Endothelial cell (in vitro differentiated cells): Measurements from ENCODE around the gene VTN. TPM values are rescaled to one million over a fixed set of nuclear protein-coding genes. Genes with fewer than 3 reads are reported as not detected.
A peak's percentile ranks its signal among the peaks of the same experiment; 100 is the strongest.

Experiments used
- DNase-seq: peaks from one replicate; pipeline ENCODE4 v3.0.0; 2021; ENCODE audit warnings: low spot score
- H3K27ac Mint-ChIP-seq: one replicate; pipeline ENCODE4 v1.8.0; 2021; ENCODE audit warnings: mixed read lengths, inconsistent platforms; ENCODE audit not compliant: unreplicated experiment
- H3K27me3 Mint-ChIP-seq: one replicate; pipeline ENCODE4 v1.8.0; 2021; ENCODE audit warnings: mild to moderate bottlenecking, moderate library complexity, mixed read lengths, inconsistent platforms; ENCODE audit not compliant: unreplicated experiment
- H3K36me3 Mint-ChIP-seq: one replicate; pipeline ENCODE4 v1.8.0; 2021; ENCODE audit warnings: mild to moderate bottlenecking, low read depth, mixed read lengths, inconsistent platforms; ENCODE audit not compliant: unreplicated experiment
- H3K4me1 Mint-ChIP-seq: one replicate; pipeline ENCODE4 v1.8.0; 2021; ENCODE audit warnings: mild to moderate bottlenecking, mixed read lengths, inconsistent platforms; ENCODE audit not compliant: unreplicated experiment
- H3K4me3 Mint-ChIP-seq: one replicate; pipeline ENCODE4 v1.8.0; 2021; ENCODE audit warnings: mild to moderate bottlenecking, mixed read lengths, inconsistent platforms; ENCODE audit not compliant: unreplicated experiment
- H3K9me3 Mint-ChIP-seq: one replicate; pipeline ENCODE4 v1.8.0; 2021; ENCODE audit warnings: mixed read lengths, inconsistent platforms; ENCODE audit not compliant: unreplicated experiment
- total RNA-seq: library from RNA; stranded (reverse); fragmentation: NEBNext Ultra II Directional; extraction: Animal tissue kit (Norgen Biotek cat#: 25700); gene quantifications from one replicate; pipeline ENCODE4 v1.2.1, GENCODE V29; 2021; ENCODE audit not compliant: unreplicated experiment
- TF ChIP-seq, protein P1 (sequence below): fragments of 200-600 bp; sonication (generic); IDR thresholded peaks from one replicate; pipeline ENCODE4 v1.5.0; 2021; ENCODE audit warnings: antibody characterized with exemption; ENCODE audit not compliant: unreplicated experiment

The VTN gene
- total RNA-seq, 1 donor from 2014 or later: not detected

DNA sequence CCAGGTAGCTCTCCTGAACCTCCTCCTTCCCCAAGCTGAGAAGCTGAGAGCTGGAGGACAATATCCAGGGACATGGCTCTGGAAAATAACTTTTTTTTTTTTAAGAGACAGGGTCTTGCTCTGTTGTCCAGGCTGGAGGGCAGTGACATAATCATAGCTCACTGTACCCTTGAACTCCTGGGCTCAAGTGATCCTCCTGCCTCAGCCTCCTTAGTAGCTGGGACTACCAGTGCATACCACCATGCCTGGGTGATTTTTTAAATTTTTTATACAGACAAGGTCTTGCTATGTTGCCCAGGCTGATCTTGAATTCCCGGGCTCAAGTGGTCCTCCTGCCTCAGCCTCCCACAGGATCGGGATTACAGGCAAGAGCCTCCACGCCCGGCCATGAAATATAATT lies 29.7 kb upstream of the VTN start:
- H3K4me1 Mint-ChIP-seq: peaks cover 52% of the 10 kb centered on the region
- peaks cover 12% of the 10 kb centered on the region for H3K36me3 Mint-ChIP-seq
- H3K9me3 Mint-ChIP-seq: no peaks in the 10 kb centered on the region
- no peak overlapping the region for H3K27ac Mint-ChIP-seq
- DNase-seq: no peak
- TF ChIP-seq, protein P1, sequence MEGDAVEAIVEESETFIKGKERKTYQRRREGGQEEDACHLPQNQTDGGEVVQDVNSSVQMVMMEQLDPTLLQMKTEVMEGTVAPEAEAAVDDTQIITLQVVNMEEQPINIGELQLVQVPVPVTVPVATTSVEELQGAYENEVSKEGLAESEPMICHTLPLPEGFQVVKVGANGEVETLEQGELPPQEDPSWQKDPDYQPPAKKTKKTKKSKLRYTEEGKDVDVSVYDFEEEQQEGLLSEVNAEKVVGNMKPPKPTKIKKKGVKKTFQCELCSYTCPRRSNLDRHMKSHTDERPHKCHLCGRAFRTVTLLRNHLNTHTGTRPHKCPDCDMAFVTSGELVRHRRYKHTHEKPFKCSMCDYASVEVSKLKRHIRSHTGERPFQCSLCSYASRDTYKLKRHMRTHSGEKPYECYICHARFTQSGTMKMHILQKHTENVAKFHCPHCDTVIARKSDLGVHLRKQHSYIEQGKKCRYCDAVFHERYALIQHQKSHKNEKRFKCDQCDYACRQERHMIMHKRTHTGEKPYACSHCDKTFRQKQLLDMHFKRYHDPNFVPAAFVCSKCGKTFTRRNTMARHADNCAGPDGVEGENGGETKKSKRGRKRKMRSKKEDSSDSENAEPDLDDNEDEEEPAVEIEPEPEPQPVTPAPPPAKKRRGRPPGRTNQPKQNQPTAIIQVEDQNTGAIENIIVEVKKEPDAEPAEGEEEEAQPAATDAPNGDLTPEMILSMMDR: no peak
- peaks cover 16% of the 10 kb centered on the region for H3K27me3 Mint-ChIP-seq
- no peak overlapping the region for H3K4me3 Mint-ChIP-seq

DNA sequence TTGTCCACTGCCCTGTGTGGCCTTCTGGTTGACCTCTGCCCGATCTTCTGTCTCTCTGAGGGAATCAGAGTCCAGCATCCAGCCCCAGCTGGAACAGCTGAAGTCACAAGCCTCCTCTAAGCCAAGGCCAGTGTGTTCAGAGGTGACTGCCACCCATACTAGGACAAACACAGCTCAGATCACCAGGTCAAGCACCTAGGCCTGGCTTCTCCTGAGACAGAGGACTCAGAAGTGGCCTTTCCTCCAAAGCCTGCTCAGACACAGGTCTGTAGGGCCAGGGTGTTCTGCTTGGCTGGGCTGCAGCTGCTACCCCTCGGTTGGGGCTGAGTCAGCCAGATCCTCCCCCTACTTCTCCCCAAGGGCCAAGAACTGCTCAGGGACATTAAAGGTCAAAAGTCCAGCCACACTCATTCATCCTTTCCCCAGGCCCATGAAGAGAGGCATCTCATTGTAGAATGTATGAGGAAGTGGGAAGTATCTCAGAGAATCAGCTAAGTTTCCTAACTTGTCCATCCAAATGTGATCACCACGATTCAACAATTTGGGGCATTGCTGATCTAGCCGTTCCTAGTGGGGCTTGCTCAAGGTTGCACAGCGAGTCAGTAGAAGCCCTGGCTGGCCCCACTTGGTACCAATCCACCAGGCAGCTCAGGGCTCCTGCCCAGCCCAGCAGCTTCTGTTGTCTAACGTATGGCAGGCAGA lies 28.3 kb upstream of the VTN start:
- Mint-ChIP-seq H3K4me1 (peaks cover 55% of the 10 kb centered on the region), H3K36me3 (peaks cover 12% of the 10 kb centered on the region), H3K4me3 (peak overlapping the region; percentile 31), H3K9me3 (no peaks in the 10 kb centered on the region), H3K27ac (peak overlapping the region; percentile 18), H3K27me3 (peaks cover 14% of the 10 kb centered on the region)
- TF ChIP-seq, protein P1: no peak
- DNase-seq: no peak

DNA sequence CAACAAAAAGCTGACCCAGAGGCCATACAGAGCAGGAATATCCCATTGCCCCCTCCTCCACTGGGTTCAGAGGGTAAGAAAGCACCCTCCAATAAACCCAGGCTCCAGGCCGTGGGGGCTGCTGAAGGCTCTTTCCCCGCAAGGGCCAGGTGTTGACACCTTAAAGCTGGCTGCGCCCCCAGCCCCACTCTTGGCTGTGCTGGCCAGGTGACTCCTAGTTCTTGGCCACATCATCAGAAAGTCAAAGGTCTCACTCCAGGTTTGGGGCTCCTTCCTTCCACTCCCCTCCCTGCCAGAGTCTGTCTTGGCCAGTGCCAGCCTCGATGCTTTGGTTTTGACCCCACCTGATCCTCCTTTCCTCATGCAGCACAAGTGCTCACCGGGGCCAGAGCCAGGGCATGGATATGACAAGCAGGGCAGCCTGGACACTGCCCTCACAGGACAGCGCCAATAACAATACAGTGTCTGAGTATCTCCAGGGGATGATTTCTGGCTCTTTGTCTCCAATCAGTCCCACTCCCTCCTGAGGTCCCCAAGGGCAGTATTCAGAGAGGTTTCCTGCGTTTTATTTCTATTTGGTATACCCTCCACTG lies 27.7 kb upstream of the VTN start:
- Mint-ChIP-seq H3K27me3 (peaks cover 12% of the 10 kb centered on the region), H3K4me1 (peaks cover 49% of the 10 kb centered on the region), H3K36me3 (peaks cover 12% of the 10 kb centered on the region), H3K9me3 (no peaks in the 10 kb centered on the region), H3K27ac (peak overlapping the region; percentile 18), H3K4me3 (no peak overlapping the region)
- DNase-seq: no peak
- TF ChIP-seq, protein P1: no peak

DNA sequence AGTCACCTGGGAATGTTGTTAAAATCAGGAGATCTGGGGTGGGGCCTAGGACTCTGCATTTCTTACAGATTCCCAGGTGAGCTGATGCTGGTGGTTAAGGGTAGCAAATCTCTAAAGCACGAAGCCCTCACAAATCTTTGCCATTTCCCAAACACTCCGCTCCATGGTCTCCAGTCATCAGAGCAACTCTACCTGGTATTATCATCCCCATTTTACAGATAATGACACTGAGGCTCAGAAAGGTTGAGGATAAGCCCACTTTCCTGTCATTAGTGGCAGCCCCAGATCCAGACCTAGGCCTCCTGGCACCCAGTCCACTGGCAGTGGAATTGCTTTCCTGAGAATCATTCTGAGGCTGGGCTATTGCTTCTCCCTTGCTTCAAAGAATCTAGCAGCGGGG lies 27.2 kb upstream of the VTN start:
- TF ChIP-seq, protein P1: no peak
- H3K4me3 Mint-ChIP-seq: no peak overlapping the region

DNA sequence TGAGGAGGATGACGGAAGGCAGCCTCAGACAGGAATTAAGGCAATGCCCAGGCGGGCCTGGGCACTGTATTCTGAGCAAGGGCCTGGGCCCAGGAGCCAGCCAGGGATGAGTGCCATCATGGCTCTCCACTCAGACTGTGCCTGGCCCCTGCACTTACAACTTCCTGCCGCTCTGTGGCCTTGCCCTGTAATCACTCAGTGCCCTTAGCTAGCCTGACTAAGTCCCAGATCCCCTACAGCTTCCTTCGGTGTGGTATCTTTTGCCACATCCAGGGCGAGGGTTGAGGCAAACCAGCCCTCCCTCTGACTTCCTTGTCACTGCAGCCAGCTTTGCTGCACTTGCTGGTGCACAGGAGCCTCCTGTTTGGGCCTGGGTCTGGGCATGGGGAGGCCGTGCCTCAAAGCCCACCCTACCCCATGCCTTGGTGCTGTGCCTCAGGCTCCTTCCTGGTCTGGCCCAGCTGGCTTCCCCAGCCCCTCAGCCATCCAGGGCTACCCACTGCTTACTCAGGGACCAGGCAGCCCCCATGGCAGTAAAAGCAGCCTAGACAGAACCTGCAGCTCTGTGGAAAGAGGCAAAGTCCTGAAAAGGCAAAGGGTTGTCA lies 26.6 kb upstream of the VTN start:
- TF ChIP-seq, protein P1: no peak
- H3K9me3 Mint-ChIP-seq: no peaks in the 10 kb centered on the region
- H3K27ac Mint-ChIP-seq: no peak overlapping the region
- no peak overlapping the region for H3K4me3 Mint-ChIP-seq
- peaks cover 39% of the 10 kb centered on the region for H3K4me1 Mint-ChIP-seq
- no peak for DNase-seq
- peaks cover 12% of the 10 kb centered on the region for H3K36me3 Mint-ChIP-seq
- peaks cover 12% of the 10 kb centered on the region for H3K27me3 Mint-ChIP-seq

More for the DNA sequence above, 27.2 kb upstream of the VTN start:
- Mint-ChIP-seq H3K9me3 (no peaks in the 10 kb centered on the region), H3K27me3 (peaks cover 12% of the 10 kb centered on the region), H3K27ac (no peak overlapping the region), H3K4me1 (peaks cover 44% of the 10 kb centered on the region), H3K36me3 (peaks cover 12% of the 10 kb centered on the region)
- no peak for DNase-seq
